Measurements from ENCODE around the gene MYZAP.

MYZAP gene

DNA sequence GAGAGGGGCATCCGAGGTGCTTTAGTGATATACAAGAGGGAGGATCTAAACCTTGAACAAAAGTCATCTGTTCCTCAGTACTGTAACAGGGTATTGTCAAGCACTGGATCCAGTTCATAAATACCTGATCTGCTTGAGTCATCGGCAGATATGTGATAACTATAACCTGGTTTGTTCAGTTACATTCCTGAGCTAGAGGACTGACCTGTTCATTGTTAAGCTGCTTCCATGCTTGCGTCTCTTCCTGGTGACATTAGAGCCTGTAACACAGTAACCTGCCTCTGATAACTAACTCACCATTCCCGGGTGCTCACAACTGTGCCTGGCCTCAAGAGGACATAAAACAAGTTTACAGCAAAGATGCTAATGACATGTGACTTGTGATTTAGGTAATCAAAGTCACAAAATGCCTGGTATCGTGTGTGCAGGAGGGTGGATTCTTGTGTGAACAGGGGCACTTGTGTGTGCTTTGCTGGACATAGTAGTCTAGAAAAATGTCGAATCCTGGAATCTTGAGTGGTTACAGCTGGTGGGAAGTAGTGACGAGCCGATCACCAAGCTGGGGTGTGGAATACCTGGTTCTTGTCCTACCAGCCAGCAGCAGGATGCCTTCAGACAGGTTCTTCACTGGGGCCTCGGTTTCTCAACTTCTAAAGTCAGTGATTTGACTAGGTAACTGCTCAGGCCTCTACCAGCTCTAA lies 83.9 kb downstream of the MYZAP start:
- no peak for TF ChIP-seq CTCF (IDR thresholded peaks at IDR 0.05; ENCODE audit: control insufficient read depth, extremely low read depth, insufficient read depth)
- no peak for DNase-seq (ENCODE audit: low read depth)
- H3K4me3 ChIP-seq (ENCODE audit: low read depth, low read length), result no peak overlapping the region

GRCh38 chr15:57676585-57676984 lies 84.9 kb downstream of the MYZAP start:
- H3K4me3 ChIP-seq (ENCODE audit: low read depth, low read length), result no peak overlapping the region
- DNase-seq (ENCODE audit: low read depth), result no peak
- TF ChIP-seq CTCF (IDR thresholded peaks at IDR 0.05; ENCODE audit: control insufficient read depth, extremely low read depth, insufficient read depth), result no peak

GRCh38 chr15:57677204-57677603 lies 85.5 kb downstream of the MYZAP start:
- no peak for TF ChIP-seq CTCF (IDR thresholded peaks at IDR 0.05; ENCODE audit: control insufficient read depth, extremely low read depth, insufficient read depth)
- H3K4me3 ChIP-seq (ENCODE audit: low read depth, low read length), result no peak overlapping the region
- DNase-seq (ENCODE audit: low read depth), result no peak

GRCh38 chr15:57680021-57680420 lies 88.3 kb downstream of the MYZAP start:
- DNase-seq (ENCODE audit: low read depth), result no peak
- TF ChIP-seq CTCF (IDR thresholded peaks at IDR 0.05; ENCODE audit: control insufficient read depth, extremely low read depth, insufficient read depth), result no peak
- H3K4me3 ChIP-seq (ENCODE audit: low read depth, low read length), result no peak overlapping the region

GRCh38 chr15:57681011-57681410 lies 89.3 kb downstream of the MYZAP start:
- no peak for TF ChIP-seq CTCF (IDR thresholded peaks at IDR 0.05; ENCODE audit: control insufficient read depth, extremely low read depth, insufficient read depth)
- no peak for DNase-seq (ENCODE audit: low read depth)
- H3K4me3 ChIP-seq (ENCODE audit: low read depth, low read length), result no peak overlapping the region

- DNase-seq (ENCODE audit: low read depth), result no peak
- TF ChIP-seq CTCF (IDR thresholded peaks at IDR 0.05; ENCODE audit: control insufficient read depth, extremely low read depth, insufficient read depth), result no peak
- no peak overlapping the region for H3K4me3 ChIP-seq (ENCODE audit: low read depth, low read length)
Measured at GRCh38 chr15:57683481-57683880, 91.8 kb downstream of the MYZAP start.
